HG03159 (cell line): ENCODE results near the gene ANTXR1.

Source experiments
- ATAC-seq: cut with Tn5 transposase; IDR thresholded peaks from one replicate; pipeline ENCODE4 v1.9.1; 2021; ENCODE audit warnings: mild to moderate bottlenecking, moderate library complexity; ENCODE audit not compliant: unreplicated experiment

ANTXR1 gene

GRCh38 chr2:69013142-69013839 is at the start of gene ANTXR1:
Gene ANTXR1, plus strand, starts transcription at chr2:69013179. Its CDS starts 321 bp downstream, at chr2:69013500.
- ATAC-seq: no peak

- no peak for ATAC-seq
Observed at GRCh38 chr2:68964282-68964681, 48.7 kb upstream of the ANTXR1 start.

DNA sequence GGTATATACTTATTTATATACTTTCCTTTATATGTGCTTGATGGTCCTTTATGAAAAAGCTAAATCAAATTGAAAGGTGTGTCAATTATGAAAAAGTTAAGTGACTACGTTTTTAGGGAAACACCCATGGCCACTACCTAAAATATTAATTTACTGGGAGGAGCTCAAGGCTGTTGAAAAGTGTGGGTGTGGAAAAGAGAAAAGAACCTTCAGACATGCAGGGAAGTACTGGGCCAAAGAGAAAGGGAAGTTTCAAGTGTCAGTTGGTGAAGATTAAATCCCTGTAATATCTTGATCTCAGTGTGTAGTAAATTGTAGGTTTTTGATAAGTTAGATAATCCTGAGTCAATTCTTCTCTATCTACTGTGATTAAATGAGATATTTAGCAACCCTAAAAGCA is 44.8 kb upstream of the ANTXR1 start:
- ATAC-seq: no peak

GRCh38 chr2:68969736-68970490 is 43.1 kb upstream of the ANTXR1 start:
- no peak for ATAC-seq

- no peak for ATAC-seq
Observed at GRCh38 chr2:68970566-68971265, 42.3 kb upstream of the ANTXR1 start.

GRCh38 chr2:68971591-68972231 is 41.3 kb upstream of the ANTXR1 start:
- ATAC-seq: no peak

GRCh38 chr2:68974251-68974650 is 38.7 kb upstream of the ANTXR1 start, which contains the start of gene GKN1:
Gene GKN1, plus strand, starts transcription at chr2:68974636. Its CDS starts 42 bp downstream, at chr2:68974678.
- no peak for ATAC-seq

GRCh38 chr2:68974946-68975665 is 37.9 kb upstream of the ANTXR1 start:
- no peak for ATAC-seq

GRCh38 chr2:68975844-68976243 is 37.1 kb upstream of the ANTXR1 start:
- ATAC-seq: no peak

DNA sequence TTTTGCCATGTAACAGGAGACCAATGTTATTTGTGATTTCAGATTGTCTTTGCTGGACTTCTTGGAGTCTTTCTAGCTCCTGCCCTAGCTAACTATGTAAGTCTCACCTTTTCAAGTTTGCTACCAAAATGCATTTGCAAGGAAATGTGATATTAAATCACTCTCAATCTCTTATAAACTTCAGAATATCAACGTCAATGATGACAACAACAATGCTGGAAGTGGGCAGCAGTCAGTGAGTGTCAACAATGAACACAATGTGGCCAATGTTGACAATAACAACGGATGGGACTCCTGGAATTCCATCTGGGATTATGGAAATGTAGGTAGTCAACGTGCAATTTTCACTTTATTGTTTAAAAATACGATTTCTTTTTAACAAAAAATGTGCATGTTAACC is 35.5 kb upstream of the ANTXR1 start:
- no peak for ATAC-seq

DNA sequence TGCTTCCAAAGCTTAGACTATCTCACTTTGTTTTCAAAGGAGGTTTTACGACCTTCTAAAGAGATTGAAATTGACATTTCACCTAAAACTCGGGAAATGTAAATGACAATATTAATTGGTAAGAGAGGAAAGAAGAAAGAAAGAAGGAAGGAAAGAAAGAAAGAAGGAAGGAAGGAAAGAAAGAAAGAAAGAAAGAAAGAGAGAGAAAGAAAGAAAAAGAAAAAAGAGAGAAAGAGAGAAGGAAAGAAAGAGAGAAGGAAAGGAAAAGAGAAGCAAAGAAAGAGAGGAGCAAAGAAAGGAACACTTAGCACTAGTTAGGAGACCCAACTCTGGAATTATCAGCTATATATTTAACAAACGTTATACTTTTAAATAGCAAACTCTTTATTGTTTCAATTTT is 34.9 kb upstream of the ANTXR1 start:
- no peak for ATAC-seq

DNA sequence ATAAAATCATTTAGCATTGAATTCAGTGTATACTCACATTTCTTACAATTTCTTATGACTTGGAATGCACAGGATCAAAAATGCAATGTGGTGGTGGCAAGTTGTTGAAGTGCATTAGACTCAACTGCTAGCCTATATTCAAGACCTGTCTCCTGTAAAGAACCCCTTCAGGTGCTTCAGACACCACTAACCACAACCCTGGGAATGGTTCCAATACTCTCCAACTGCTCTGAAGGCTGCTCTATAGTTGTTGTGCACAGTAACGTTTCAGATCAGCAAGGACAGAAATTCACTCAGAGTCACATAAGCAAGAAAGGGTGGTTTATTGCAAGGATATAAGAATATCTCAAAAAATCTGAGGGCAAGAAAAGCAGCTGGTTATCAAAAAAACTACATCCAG is 32.0 kb upstream of the ANTXR1 start:
- ATAC-seq: no peak

DNA sequence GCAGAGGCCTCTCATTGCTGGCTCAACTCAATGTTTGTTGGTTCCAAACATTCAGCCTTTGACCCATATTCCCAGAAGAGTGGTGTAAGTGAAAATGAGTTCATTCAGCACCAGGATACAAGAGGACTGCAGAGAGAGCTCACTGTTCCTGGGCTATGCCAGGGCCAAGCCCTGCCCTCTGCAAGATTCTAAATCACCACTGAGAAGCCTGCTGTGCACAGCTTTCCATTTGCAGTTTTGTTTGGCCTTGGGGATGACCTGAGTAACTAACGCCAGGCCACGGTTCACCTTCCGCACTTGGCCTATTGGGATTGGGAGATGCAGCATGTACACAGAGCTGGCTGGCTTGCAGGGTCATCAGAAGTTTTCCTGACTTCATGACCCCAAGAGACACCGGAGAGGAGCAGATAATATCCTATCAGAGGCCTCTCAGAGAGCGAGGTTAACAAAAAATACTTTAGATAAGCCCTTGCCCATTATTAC is 25.9 kb upstream of the ANTXR1 start:
- ATAC-seq: no peak

DNA sequence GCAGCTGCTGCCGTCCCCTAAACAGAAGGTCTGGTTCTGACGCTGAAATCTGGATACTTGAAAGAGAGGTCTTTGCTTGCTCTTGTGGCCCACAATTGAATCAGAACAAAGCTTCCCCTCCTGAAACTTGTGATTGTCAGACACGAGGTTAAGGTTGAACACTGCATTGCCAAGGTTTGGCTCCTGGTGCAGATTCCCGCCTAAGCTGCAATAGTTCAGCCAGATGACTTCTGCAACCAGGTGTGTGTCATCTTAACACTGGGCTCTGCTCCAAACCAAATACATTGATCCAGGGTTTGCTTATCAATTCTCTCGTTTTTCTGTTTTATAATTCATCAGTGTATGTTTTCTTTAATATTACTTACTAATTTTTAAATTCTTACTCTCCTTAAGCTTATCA is 23.9 kb upstream of the ANTXR1 start:
- ATAC-seq: no peak

- no peak for ATAC-seq
Observed at GRCh38 chr2:68992341-68992740, 20.6 kb upstream of the ANTXR1 start.

GRCh38 chr2:68992933-68993332 is 20.0 kb upstream of the ANTXR1 start:
- ATAC-seq: no peak

- ATAC-seq: no peak
Observed at GRCh38 chr2:68993660-68994059, 19.3 kb upstream of the ANTXR1 start.

DNA sequence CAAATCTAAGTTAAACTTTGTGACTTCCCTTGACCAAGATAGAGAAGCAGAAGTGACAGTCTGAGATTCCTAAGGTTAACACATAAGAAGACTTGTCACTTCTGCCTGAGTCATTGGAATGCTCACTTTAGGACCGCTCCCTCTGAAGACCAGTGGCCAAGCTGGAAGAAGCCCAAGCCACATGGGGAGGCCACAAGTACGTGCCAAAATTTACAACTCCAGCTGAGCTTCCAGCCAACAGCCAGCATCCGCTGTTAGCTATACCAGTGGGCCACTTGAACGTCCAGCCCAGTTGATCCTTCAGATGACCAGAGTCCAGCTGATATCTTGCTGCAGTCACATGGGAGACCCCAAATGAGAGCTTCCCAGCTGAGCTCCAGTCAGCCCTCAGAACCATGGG is 18.1 kb upstream of the ANTXR1 start:
- no peak for ATAC-seq

DNA sequence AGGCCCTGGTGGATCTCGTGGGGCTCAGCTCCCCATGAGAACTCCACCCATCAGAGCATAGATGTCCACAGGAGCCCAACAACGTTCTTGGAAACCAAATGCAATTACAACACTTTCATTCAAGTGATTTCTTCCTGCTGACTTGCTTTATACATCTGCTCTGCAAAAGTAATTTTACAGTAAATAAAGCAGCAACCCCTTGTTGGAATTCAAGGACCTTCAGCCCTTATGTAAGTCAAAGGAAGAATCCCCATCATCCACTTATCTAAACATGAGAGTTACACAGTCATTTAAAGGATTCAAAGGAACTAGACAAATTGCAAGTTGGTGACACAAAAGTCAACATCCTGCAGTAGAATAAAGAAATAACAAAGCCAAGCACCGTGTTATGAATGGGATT is 17.1 kb upstream of the ANTXR1 start:
- ATAC-seq: no peak

GRCh38 chr2:68997401-68997800 is 15.6 kb upstream of the ANTXR1 start:
- ATAC-seq: no peak
